Keratinocyte (primary cell): ENCODE measurements around the gene PAOX. TPM values are rescaled to one million over a fixed set of nuclear protein-coding genes. Genes with fewer than 3 reads are reported as not detected.

Source experiments
- DNase-seq: peaks from one replicate; pipeline ENCODE4 v3.0.0-alpha.2; 2011; ENCODE audit warnings: low read depth, missing footprints, low spot score
- FAIRE-seq: peaks from 2 replicates; lab custom pipeline; 2011; peaks lifted over from hg19 to GRCh38; lab: Jason Lieb, UNC
- H2AFZ ChIP-seq: 2 replicates; pipeline ENCODE4 v1.6.0; 2012; ENCODE audit warnings: low read length, control low read depth, inconsistent platforms; ENCODE audit not compliant: control insufficient read depth
- H3K27ac ChIP-seq: 2 replicates; pipeline ENCODE4 v1.5.1; 2011; ENCODE audit warnings: low read length; ENCODE audit not compliant: control insufficient read depth, insufficient read depth
- H3K27me3 ChIP-seq: 3 replicates; pipeline ENCODE4 v1.6.0; 2011; ENCODE audit warnings: low read length; ENCODE audit not compliant: control insufficient read depth, insufficient read depth; ENCODE audit errors: extremely low read depth
- H3K36me3 ChIP-seq, 2 experiments: 2 replicates in 1 of 2; 3 replicates in 1 of 2; pipeline ENCODE4 v1.5.1; 2011; ENCODE audit warnings: low read length in 2 of 2, mild to moderate bottlenecking in 1 of 2; ENCODE audit not compliant: control insufficient read depth in 2 of 2, insufficient read depth in 2 of 2; ENCODE audit errors: extremely low read depth in 1 of 2
- H3K4me1 ChIP-seq: 3 replicates; pipeline ENCODE4 v1.5.1; 2011; ENCODE audit warnings: low read length; ENCODE audit not compliant: control insufficient read depth, insufficient read depth; ENCODE audit errors: extremely low read depth
- H3K4me2 ChIP-seq: 3 replicates; pipeline ENCODE4 v1.6.0; 2011; ENCODE audit warnings: low read depth, low read length; ENCODE audit not compliant: control insufficient read depth, insufficient read depth; ENCODE audit errors: extremely low read depth
- H3K4me3 ChIP-seq, 3 experiments: fragments of 200-600 bp in 1 of 3; sonication (generic) in 1 of 3; 2 replicates in 2 of 3; 3 replicates in 1 of 3; pipeline ENCODE4 v1.5.1; 2011 to 2016; ENCODE audit warnings: low read length in 3 of 3, mild to moderate bottlenecking in 3 of 3, control low read depth in 2 of 3, inconsistent platforms in 1 of 3, low read depth in 1 of 3, mixed read lengths in 1 of 3, mixed run types in 1 of 3, moderate library complexity in 1 of 3; ENCODE audit not compliant: control insufficient read depth in 2 of 3, insufficient read depth in 2 of 3; ENCODE audit errors: extremely low read depth in 1 of 3
- H3K79me2 ChIP-seq: 2 replicates; pipeline ENCODE4 v1.6.0; 2012; ENCODE audit warnings: low read length; ENCODE audit not compliant: control insufficient read depth, insufficient read depth
- H3K9ac ChIP-seq: 3 replicates; pipeline ENCODE4 v1.6.0; 2011; ENCODE audit warnings: low read length; ENCODE audit not compliant: control insufficient read depth, insufficient read depth; ENCODE audit errors: extremely low read depth
- H3K9me1 ChIP-seq: 3 replicates; pipeline ENCODE4 v1.6.0; 2011; ENCODE audit warnings: low read length; ENCODE audit not compliant: control insufficient read depth, insufficient read depth; ENCODE audit errors: extremely low read depth
- H3K9me3 ChIP-seq: 2 replicates; pipeline ENCODE4 v1.5.1; 2012; ENCODE audit warnings: low read depth, low read length; ENCODE audit not compliant: control insufficient read depth
- H4K20me1 ChIP-seq: 3 replicates; pipeline ENCODE4 v1.6.0; 2011; ENCODE audit warnings: low read length; ENCODE audit not compliant: control insufficient read depth, insufficient read depth; ENCODE audit errors: extremely low read depth
- EZH2 ChIP-seq: IDR thresholded peaks from one replicate; pipeline ENCODE4 v1.6.1; 2012; ENCODE audit warnings: inconsistent platforms, mild to moderate bottlenecking, low read length, moderate library complexity
- dilution Hi-C: fragments of 300-500 bp; cut with MboI; formaldehyde crosslinking; loops from one replicate; pipeline ENCODE4 v1.7.0; 2020; ENCODE audit warnings: low sequenced_read_pairs; ENCODE audit not compliant: extremely low pct_ligation_motif_present
- polyA plus RNA-seq, 5 experiments: library from polyadenylated mRNA; depleted of rRNA in 3 of 5; stranded (reverse) in 3 of 5; stranded (forward) in 1 of 5; unstranded in 1 of 5; fragments of >200 nt; gene quantifications; 1 replicate in 1 of 5; 2 replicates in 3 of 5; 3 replicates in 1 of 5; pipeline versions ENCODE4 v1.2.1 to v1.2.3, GENCODE V29; 2011 to 2012; ENCODE audit warnings: missing spikeins in 2 of 5, low read depth in 1 of 5, low replicate concordance in 1 of 5
- TF ChIP-seq, protein P1 (sequence below), 3 experiments: IDR thresholded peaks in 1 of 3; conservative IDR thresholded peaks in 1 of 3; optimal IDR thresholded peaks in 1 of 3; 2 replicates in 2 of 3; 3 replicates in 1 of 3; pipeline versions ENCODE3 to v1.5.1; 2011; ENCODE audit warnings: low read length in 3 of 3, mild to moderate bottlenecking in 3 of 3, moderate library complexity in 2 of 3, control low read depth in 1 of 3, inconsistent platforms in 1 of 3; ENCODE audit not compliant: insufficient read depth in 2 of 3; ENCODE audit errors: extremely low read depth in 1 of 3

PAOX gene
- polyA plus RNA-seq, 1 donor (not counting 4 experiments of a cell fraction or from before 2014, with no cell fraction given) = 2.6 TPM

DNA sequence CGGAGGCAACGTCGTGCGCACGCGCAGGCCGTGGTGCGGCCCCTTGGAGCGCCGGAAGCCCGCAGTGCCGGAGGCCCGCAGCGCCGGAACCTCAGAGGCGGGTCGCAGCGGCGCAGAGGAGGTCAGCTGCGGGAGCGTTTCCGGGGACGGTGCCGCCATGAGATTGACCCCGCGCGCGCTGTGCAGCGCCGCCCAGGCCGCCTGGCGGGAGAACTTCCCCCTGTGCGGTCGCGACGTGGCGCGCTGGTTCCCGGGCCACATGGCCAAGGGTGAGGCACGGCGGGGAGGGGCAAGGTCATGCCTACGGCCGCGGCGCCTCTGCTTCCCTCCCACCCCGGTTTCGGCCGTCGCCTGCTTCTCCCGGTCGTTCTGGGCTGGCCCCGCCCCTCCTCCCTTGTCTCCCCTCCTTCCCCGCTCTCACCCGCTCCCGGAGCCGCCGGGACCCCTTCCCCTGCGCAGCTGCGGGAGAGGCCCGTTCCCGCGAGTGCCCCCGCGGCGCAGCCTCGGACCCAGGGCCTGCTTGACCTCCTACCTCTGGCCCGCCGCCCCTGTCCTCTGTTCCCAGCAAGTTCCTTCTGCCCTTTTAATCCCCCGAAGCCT lies 15.1 kb downstream of the PAOX start, which contains the start of gene MTG1:
TSS of gene MTG1 (plus strand) at position 94 of the 600 bp plus-strand sequence. CDS start at position 158, 64 bp downstream.
- DNase-seq (no peak), FAIRE-seq (no peak)
- Histone ChIP-seq H3K9me1 (no peaks in the 10 kb centered on the region), H3K36me3 (peaks cover 11 to 23% of the 10 kb centered on the region in 2 experiments), H3K9me3 (no peaks in the 10 kb centered on the region), H3K27me3 (no peaks in the 10 kb centered on the region), H3K9ac (peak within 1 kb of the TSS; percentile 92), H3K4me1 (peaks cover 20% of the 10 kb centered on the region), H3K4me2 (peak within 1 kb of the TSS; percentile 95), H3K27ac (peak within 1 kb of the TSS; percentile 80), H3K4me3 (peak within 1 kb of the TSS; percentile 90 to 99 (median 98)), H2AFZ (peak within 1 kb of the TSS; percentile 87), H4K20me1 (no peaks in the 10 kb centered on the region), H3K79me2 (peaks cover 38% of the 10 kb centered on the region)
- TF ChIP-seq, protein P1, sequence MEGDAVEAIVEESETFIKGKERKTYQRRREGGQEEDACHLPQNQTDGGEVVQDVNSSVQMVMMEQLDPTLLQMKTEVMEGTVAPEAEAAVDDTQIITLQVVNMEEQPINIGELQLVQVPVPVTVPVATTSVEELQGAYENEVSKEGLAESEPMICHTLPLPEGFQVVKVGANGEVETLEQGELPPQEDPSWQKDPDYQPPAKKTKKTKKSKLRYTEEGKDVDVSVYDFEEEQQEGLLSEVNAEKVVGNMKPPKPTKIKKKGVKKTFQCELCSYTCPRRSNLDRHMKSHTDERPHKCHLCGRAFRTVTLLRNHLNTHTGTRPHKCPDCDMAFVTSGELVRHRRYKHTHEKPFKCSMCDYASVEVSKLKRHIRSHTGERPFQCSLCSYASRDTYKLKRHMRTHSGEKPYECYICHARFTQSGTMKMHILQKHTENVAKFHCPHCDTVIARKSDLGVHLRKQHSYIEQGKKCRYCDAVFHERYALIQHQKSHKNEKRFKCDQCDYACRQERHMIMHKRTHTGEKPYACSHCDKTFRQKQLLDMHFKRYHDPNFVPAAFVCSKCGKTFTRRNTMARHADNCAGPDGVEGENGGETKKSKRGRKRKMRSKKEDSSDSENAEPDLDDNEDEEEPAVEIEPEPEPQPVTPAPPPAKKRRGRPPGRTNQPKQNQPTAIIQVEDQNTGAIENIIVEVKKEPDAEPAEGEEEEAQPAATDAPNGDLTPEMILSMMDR (optimal IDR thresholded peaks at IDR 0.05 in 1 of 3, IDR thresholded peaks at IDR 0.05 in 1 of 3, conservative IDR thresholded peaks at IDR 0.05 in 1 of 3; ENCODE audit: extremely low read depth in 1 of 3, insufficient read depth in 2 of 3, low read length in 3 of 3) = peak in 2 of 3 experiments; percentile 18 to 19
- TF ChIP-seq EZH2 = no peak
- dilution Hi-C loops = no loop called here

DNA sequence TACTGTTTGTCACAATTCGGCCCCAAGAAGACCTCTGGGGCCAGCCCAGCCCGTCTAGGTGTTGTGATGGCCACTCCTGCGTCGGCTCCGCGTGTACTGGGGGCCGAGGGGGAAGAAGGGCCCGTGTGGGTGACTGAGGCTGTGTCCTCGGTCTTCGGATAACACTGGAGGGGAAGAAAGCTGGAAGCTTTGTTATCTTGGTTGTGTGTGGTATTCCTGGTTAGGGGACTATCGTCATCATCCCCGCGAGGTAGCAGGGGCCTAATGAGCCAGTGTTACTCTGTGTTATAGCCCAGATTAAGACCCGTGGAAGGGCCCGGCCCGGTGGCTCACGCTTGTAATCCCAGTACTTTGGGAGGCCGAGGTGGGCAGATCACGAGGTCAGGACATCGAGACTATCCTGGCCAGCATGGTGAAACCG lies 15.7 kb downstream of the PAOX start:
- FAIRE-seq (no peak), DNase-seq (no peak)
- Histone ChIP-seq H3K9me1 (no peaks in the 10 kb centered on the region), H3K27me3 (no peaks in the 10 kb centered on the region), H3K9ac (peak overlapping the region; percentile 92), H4K20me1 (no peaks in the 10 kb centered on the region), H3K27ac (peak overlapping the region; percentile 80), H3K9me3 (no peaks in the 10 kb centered on the region), H3K4me3 (peak overlapping the region; percentile 90 to 99 (median 98)), H3K4me1 (peaks cover 20% of the 10 kb centered on the region), H3K79me2 (peaks cover 43% of the 10 kb centered on the region), H3K36me3 (peaks cover 11 to 28% of the 10 kb centered on the region in 2 experiments), H2AFZ (no peak overlapping the region), H3K4me2 (peak overlapping the region; percentile 95)
- TF ChIP-seq, protein P1 (optimal IDR thresholded peaks at IDR 0.05 in 1 of 3, IDR thresholded peaks at IDR 0.05 in 1 of 3, conservative IDR thresholded peaks at IDR 0.05 in 1 of 3; ENCODE audit: extremely low read depth in 1 of 3, insufficient read depth in 2 of 3, low read length in 3 of 3) = no peak
- TF ChIP-seq EZH2 = no peak
- dilution Hi-C loops = no loop called here
